ENCODE measurements around the gene LRRIQ4. TPM values are rescaled to one million over a fixed set of nuclear protein-coding genes. Genes with fewer than 3 reads are reported as not detected.

Gene LRRIQ4
- total RNA-seq, 1 experiment from 2014 or later, result not detected

DNA sequence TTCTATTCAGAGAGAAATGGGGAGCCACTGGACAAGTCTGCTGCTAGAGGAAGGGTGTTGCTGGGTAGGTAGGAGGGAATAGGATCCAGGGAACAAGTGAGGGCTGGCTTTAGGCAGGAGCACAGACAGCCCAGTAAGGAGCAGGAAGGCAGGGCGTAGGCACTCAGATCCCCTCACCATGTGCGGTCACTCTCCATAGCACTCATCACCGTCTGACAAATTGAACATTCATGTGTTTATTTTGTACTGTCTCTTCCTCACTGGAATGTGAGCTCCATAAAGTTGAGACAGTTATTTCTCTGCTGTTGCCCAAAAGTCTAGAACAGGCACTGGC is 24.2 kb downstream of the LRRIQ4 start:
- no peak for DNase-seq
- ChIA-PET CTCF (no interaction called here), POLR2A (no interaction called here)
- Mint-ChIP-seq H3K27me3 (ENCODE audit: insufficient read depth, unreplicated experiment) (peaks cover 14% of the 10 kb centered on the region), H3K9me3 (ENCODE audit: unreplicated experiment) (no peaks in the 10 kb centered on the region), H3K4me3 (ENCODE audit: unreplicated experiment) (no peak overlapping the region), H3K36me3 (ENCODE audit: insufficient read depth, unreplicated experiment) (no peaks in the 10 kb centered on the region), H3K27ac (ENCODE audit: unreplicated experiment) (no peak overlapping the region), H3K4me1 (ENCODE audit: low read depth, unreplicated experiment) (no peaks in the 10 kb centered on the region)
- no TSS peak for BruUV-seq (replicated peaks)
- Histone ChIP-seq H3K4me3 (ENCODE audit: low read depth, low read length) (no peak overlapping the region), H3K9me3 (no peaks in the 10 kb centered on the region), H3K4me1 (no peaks in the 10 kb centered on the region), H3K27me3 (replicated peaks; ENCODE audit: control insufficient read depth, insufficient read depth, low read length) (no peaks in the 10 kb centered on the region), H3K36me3 (ENCODE audit: control insufficient read depth, insufficient read depth, low read length) (no peaks in the 10 kb centered on the region)
- intact Hi-C loops (cut with micrococcal nuclease; ENCODE audit: unreplicated experiment), result no loop called here
- TF ChIP-seq, protein P1, sequence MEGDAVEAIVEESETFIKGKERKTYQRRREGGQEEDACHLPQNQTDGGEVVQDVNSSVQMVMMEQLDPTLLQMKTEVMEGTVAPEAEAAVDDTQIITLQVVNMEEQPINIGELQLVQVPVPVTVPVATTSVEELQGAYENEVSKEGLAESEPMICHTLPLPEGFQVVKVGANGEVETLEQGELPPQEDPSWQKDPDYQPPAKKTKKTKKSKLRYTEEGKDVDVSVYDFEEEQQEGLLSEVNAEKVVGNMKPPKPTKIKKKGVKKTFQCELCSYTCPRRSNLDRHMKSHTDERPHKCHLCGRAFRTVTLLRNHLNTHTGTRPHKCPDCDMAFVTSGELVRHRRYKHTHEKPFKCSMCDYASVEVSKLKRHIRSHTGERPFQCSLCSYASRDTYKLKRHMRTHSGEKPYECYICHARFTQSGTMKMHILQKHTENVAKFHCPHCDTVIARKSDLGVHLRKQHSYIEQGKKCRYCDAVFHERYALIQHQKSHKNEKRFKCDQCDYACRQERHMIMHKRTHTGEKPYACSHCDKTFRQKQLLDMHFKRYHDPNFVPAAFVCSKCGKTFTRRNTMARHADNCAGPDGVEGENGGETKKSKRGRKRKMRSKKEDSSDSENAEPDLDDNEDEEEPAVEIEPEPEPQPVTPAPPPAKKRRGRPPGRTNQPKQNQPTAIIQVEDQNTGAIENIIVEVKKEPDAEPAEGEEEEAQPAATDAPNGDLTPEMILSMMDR (IDR thresholded peaks at IDR 0.05; ENCODE audit: insufficient read depth in 1 of 2, low read depth in 1 of 2, low read length in 1 of 2, severe bottlenecking in 1 of 2, unreplicated experiment in 1 of 2), result no peak

DNA sequence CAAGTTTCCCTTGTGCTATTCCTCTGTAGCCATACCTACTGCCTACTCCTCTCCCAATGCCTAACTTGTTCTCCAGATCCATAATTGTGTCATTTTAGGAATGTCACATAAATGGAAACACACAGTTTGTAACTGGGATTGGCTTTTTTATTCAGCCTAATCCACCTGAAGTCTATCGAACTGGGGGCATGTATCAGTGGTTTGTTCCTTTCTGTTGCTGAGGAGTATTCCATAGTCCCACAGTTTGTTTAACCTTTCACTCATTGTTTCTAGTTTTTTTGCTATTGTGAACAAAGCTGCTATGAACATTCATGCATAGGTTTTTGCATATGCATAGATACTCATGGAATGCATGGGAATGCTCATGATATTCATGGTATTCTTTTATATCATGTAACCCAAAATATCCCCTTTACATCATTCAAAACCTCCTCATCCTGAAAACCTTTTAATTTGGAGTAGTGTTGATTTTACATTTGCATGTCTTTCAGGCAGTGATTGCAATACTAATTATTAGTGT is 25.9 kb downstream of the LRRIQ4 start:
- TF ChIP-seq, protein P1 (IDR thresholded peaks at IDR 0.05; ENCODE audit: insufficient read depth in 1 of 2, low read depth in 1 of 2, low read length in 1 of 2, severe bottlenecking in 1 of 2, unreplicated experiment in 1 of 2), result no peak
- no peak overlapping the region for H3K4me3 Mint-ChIP-seq (ENCODE audit: unreplicated experiment)
- intact Hi-C loops (cut with micrococcal nuclease; ENCODE audit: unreplicated experiment), result no loop called here
- ChIA-PET CTCF (no interaction called here), POLR2A (no interaction called here)
- no peaks in the 10 kb centered on the region for H3K36me3 Mint-ChIP-seq (ENCODE audit: insufficient read depth, unreplicated experiment)
- Histone ChIP-seq H3K4me3 (ENCODE audit: low read depth, low read length) (no peak overlapping the region), H3K4me1 (no peaks in the 10 kb centered on the region), H3K27me3 (replicated peaks; ENCODE audit: control insufficient read depth, insufficient read depth, low read length) (no peaks in the 10 kb centered on the region), H3K9me3 (no peaks in the 10 kb centered on the region), H3K36me3 (ENCODE audit: control insufficient read depth, insufficient read depth, low read length) (no peaks in the 10 kb centered on the region)
- no TSS peak for BruUV-seq (replicated peaks)
- no peak overlapping the region for H3K27ac Mint-ChIP-seq (ENCODE audit: unreplicated experiment)
- no peaks in the 10 kb centered on the region for H3K9me3 Mint-ChIP-seq (ENCODE audit: unreplicated experiment)
- DNase-seq, result no peak
- H3K4me1 Mint-ChIP-seq (ENCODE audit: low read depth, unreplicated experiment), result no peaks in the 10 kb centered on the region
- H3K27me3 Mint-ChIP-seq (ENCODE audit: insufficient read depth, unreplicated experiment), result peaks cover 14% of the 10 kb centered on the region

DNA sequence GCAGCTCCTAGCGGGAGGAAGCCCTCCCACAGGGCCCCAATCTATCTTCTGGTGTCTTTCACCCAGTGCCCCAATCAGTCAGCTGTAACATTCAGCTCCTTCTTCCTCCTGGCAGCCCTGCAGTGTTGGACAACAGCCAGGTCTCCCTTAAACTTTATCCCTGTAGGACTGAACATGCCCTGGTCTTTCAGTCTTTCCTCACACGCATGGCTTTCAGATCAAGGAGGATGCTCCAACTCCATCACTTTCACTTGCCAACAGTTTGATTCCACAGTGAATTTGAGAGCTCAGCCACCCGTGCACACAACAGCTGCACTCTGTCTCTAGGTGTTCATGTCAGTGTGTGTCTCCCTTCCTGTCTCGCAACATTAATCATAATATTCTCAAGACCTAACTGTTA is 28.5 kb downstream of the LRRIQ4 start:
- Mint-ChIP-seq H3K27me3 (ENCODE audit: insufficient read depth, unreplicated experiment) (peaks cover 14% of the 10 kb centered on the region), H3K4me1 (ENCODE audit: low read depth, unreplicated experiment) (no peaks in the 10 kb centered on the region), H3K9me3 (ENCODE audit: unreplicated experiment) (no peaks in the 10 kb centered on the region), H3K36me3 (ENCODE audit: insufficient read depth, unreplicated experiment) (no peaks in the 10 kb centered on the region), H3K4me3 (ENCODE audit: unreplicated experiment) (no peak overlapping the region), H3K27ac (ENCODE audit: unreplicated experiment) (no peak overlapping the region)
- Histone ChIP-seq H3K4me1 (no peaks in the 10 kb centered on the region), H3K27me3 (replicated peaks; ENCODE audit: control insufficient read depth, insufficient read depth, low read length) (no peaks in the 10 kb centered on the region), H3K4me3 (ENCODE audit: low read depth, low read length) (no peak overlapping the region), H3K36me3 (ENCODE audit: control insufficient read depth, insufficient read depth, low read length) (no peaks in the 10 kb centered on the region), H3K9me3 (no peaks in the 10 kb centered on the region)
- TF ChIP-seq, protein P1 (IDR thresholded peaks at IDR 0.05; ENCODE audit: insufficient read depth in 1 of 2, low read depth in 1 of 2, low read length in 1 of 2, severe bottlenecking in 1 of 2, unreplicated experiment in 1 of 2), result no peak
- no TSS peak for BruUV-seq (replicated peaks)
- CTCF ChIA-PET, result no interaction called here
- intact Hi-C loops (cut with micrococcal nuclease; ENCODE audit: unreplicated experiment), result no loop called here
- POLR2A ChIA-PET, result no interaction called here
- no peak for DNase-seq

All from Caco-2 (cell line).